ENCODE results near the gene STKLD1.
"Not testable (repeated sequence)": the region's sequence is repeated elsewhere in the genome, so short reads cannot be mapped to it uniquely, and the experiment has no call there.

DNA sequence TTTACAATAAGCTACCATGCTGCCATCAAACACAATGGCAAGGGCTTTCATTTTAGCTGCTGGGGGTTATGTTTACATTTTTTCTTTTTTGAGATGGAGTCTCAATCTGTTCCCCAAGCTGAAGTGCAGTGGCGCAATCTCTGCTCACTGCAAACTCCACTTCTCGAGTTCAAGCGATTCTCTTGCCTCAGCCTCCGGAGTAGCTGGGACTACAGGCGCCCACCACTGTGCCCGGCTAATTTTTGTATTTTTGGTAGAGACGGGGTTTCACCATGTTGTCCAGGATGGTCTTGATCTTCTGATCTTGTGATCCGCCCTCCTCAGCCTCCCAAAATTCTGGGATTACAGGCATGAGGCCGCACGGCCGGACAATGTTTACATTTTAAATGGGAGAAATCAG, 41.3 kb upstream of the STKLD1 start:
- TF ChIP-seq, protein P1, sequence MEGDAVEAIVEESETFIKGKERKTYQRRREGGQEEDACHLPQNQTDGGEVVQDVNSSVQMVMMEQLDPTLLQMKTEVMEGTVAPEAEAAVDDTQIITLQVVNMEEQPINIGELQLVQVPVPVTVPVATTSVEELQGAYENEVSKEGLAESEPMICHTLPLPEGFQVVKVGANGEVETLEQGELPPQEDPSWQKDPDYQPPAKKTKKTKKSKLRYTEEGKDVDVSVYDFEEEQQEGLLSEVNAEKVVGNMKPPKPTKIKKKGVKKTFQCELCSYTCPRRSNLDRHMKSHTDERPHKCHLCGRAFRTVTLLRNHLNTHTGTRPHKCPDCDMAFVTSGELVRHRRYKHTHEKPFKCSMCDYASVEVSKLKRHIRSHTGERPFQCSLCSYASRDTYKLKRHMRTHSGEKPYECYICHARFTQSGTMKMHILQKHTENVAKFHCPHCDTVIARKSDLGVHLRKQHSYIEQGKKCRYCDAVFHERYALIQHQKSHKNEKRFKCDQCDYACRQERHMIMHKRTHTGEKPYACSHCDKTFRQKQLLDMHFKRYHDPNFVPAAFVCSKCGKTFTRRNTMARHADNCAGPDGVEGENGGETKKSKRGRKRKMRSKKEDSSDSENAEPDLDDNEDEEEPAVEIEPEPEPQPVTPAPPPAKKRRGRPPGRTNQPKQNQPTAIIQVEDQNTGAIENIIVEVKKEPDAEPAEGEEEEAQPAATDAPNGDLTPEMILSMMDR (IDR thresholded peaks at IDR 0.05; ENCODE audit: low read depth, low read length, poor library complexity, severe bottlenecking) = not testable (repeated sequence)
- not testable (repeated sequence) for TF ChIP-seq EZH2phosphoT487 (IDR thresholded peaks at IDR 0.05; ENCODE audit: borderline replicate concordance, low read length)
